NCI-H510A (cell line): ENCODE data around the gene NAPSA.
"Not testable (repeated sequence)": the region's sequence is repeated elsewhere in the genome, so short reads cannot be mapped to it uniquely, and the experiment has no call there.

Experiments used
- DNase-seq: peaks from one replicate; lab custom pipeline; 2025; lab: John Stamatoyannopoulos, UW

Gene NAPSA

DNA sequence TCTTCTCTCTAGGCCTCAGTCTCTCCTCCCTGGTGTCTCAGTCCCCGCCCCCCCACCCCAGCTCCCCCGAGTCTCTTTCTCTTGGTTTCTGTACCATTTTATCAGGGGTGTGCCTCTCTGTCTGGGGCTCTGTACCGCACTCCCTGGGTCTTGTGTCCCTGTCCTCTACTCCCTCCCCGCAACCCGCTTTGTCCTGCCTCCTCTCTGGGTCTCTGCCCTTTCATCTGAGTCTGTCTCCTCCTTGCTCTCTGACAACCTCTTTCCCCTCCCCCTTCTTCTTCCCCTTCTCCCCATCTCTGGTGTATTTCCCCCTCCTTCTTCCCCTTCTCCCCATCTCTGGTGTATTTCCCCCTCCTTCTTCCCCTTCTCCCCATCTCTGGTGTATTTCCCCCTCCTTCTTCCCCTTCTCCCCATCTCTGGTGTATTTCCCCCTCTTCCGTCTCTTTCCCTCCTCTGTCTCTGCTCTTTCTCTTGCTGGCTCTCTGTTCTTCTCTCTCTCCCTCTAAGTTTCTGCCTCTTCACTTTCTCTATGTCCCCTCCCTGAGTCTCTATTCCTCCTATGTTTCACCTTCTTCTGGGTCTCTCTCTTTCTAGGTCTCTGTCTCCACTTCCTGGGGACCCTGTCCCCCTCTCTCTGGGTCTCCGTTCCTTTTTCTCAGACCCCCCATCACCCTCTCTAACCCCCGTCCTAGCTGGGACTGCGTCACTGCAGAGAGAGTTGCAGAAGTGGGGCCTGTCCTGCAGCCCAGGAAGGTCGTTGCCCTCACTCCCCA is 34.0 kb downstream of the NAPSA start:
- DNase-seq: no peak

DNA sequence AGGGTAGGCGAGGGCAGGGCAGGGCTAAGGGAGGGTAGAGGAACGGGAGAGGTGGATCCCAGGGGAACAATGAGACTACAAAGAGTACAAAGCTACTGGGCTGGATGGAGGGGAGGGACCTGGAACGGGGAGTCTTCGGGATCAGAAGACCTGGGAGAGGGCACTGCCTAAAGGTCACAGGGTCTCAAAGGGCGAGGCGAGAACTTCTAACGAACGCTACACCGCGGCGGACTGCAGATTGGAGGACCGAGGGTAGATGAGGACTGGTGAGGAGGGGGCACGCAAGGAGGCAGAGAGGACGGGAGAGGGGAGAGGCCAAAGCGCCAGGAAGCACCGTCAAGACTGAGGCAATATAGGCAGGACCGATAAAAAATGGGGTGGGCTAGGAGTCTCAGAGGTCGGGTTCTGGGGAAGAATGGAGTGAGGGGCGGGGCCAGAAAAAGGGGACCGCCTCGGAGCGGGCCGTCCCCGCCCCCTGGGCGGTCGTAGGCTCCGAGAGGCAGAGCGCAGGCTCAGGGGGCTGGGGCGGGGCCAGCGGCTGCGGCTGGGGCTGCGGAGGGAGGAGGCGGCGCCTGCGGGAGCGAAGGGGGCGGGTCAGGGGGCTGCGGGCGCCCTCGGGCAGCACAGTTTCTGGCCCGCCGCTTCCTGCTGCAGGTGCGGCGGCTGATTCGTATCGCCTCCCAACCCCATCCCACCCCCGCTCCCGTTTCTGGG is 34.9 kb downstream of the NAPSA start:
- DNase-seq: peak; percentile 77

DNA sequence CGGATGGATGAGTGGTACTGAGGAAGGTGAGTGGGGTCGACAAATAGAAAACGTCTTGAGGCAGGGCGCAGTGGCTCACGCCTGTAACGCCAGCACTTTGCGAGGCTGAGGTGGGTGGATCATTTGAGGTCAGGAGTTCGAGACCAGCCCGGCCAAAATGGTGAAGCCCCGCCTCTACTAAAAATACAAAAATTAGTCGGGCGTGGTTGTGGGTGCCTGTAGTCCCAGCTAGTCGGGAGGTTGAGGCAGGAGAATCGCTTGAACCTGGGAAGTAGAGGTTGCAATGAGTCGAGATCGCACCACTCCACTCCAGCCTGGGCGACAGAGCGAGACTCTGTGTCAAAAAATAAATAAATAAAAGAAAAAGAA is 35.5 kb downstream of the NAPSA start:
- DNase-seq: not testable (repeated sequence)

DNA sequence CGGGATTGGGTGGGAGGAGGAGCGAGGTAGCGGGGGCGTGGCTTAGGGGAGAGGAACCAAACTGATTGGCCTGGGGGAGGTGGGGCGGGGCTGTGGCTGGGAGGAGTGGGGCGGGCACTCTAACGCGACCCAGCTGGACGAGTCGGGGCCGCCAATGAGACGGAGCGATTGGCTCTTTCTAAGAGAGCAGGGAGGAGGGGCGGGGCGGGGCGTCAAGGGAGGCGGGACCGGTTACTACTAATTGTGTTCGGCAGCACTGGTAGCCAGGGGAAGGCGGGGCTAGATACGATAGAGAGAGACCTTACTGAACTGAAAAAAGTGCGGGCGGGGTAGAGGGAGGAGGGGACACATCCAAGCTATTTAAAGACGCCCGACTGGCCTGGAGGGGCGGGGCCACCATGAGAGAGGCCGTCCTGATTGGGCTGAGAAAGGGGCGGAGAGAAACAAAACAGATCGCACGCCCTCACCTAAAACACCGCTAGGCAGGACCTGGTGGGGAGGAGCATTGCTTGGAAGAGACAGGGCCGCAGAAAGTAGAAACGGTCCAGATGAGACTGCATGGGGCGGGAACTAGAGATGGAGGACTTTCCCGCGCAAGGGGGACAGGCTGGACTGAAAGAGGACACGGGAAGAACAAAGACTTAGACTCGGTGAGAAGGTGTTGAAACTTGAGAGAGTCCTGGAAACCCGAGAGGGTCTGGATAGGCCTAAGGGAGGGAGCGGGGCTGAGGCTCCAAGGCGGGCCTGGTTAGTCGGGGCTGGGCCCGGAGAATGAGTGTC is 36.1 kb downstream of the NAPSA start, which contains the start of gene KCNC3:
Gene KCNC3 (minus strand): TSS at position 232 of the 780 bp plus-strand sequence. CDS start 295 bp downstream, outside the sequence.
- peak; percentile 98 for DNase-seq

DNA sequence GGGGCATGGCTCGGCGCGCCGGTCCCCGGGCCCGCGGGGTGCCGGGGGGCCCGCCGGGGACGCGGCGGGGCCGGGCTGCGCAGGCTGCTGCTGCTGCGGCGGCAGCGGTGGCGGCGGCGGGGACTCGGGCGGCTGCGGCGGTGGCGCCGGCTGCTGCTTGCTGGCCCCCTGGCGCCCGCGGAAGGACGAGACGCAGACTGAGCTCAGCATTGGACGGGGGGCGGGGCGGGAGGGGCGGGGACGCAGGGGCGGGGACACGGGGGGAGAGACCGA is 36.6 kb downstream of the NAPSA start:
- DNase-seq: no peak

DNA sequence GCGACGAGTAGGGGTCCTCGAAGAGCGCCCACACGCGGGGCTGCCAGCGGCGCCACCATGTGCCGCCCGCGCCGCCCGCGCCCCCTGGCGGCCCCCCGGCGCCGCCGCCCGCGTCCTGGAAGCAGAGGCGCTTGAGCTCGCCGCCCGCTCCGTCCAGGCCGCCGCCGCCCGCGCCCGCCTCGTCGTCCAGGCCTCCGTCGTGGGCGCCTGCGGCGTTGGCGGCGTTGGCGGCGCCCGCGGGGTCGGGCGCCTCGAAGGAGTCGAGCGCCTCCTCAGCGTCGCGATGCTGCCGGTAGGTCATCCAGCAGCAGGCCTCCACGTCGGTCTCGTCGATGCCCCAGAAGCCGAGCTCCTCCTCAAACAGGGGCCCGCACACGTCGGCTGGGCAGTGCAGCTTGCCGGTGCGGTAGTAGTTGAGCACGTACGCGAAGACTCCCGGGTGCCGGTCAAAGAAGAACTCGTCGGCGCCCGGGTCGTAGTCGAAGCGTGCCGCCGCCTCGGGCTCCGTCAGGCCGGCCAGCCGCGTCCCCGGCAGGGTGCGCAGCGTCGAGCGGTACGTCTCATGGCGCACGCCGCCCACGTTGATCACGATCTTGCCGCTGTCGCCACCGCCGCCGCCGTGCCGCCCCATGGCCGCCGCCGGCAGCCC is 37.1 kb downstream of the NAPSA start:
- no peak for DNase-seq

DNA sequence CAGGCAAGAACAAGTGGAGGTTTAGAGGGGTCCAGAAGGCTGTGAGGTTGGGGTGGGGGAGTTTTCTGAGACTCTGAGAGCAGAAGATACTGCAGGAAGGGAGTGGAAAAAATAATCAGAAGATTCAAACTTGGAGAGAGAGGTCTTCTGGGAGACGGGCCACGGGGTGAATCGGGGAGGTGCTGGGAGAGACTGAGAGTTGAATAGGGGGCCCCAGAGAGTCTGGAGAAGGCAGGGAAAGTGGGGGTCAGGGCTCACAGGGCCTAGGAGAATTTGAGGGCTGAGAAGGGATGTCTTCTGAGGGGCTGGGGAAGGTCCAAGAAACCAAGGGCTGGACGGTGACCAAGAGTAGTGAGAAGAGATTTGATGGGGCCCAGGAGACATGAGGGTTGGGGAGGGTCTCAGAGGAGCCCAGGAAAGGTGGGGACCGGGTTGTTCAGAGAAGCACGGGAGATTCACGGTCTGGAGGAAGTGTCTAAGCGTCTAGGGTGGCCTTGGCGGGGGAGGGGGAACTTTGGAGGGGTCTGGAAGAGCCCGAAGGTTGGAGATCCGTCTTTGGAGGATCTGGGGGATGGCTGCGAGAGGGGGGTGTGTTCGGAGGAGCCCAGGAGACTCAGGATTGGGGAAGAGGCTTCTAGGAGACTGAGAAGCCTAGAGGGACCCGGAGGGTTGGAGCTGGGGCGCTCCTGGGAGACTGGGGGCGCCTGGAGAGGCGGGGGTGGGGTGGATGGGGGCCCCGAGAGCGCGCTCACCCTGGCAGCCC is 37.8 kb downstream of the NAPSA start:
- no peak for DNase-seq

DNA sequence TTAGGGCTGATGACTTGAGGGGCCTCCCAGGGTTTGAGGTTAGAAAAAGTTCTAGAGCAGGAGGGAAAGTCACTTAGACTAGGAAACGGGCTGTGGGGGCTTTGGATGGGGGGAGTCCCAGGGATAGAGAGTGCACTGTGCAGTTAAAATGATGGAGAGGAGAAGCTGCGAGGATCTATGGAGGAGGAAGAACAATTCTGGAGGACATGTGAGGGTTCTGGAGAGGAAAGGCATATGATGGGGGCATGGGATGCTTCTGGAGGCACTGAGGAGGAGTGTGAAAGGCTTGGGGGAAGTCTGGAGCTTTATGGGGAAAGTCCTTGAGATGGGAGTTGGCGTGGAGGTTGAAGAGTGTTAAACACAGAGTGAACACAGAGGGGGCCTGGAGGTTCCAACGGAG is 38.4 kb downstream of the NAPSA start:
- DNase-seq: no peak

DNA sequence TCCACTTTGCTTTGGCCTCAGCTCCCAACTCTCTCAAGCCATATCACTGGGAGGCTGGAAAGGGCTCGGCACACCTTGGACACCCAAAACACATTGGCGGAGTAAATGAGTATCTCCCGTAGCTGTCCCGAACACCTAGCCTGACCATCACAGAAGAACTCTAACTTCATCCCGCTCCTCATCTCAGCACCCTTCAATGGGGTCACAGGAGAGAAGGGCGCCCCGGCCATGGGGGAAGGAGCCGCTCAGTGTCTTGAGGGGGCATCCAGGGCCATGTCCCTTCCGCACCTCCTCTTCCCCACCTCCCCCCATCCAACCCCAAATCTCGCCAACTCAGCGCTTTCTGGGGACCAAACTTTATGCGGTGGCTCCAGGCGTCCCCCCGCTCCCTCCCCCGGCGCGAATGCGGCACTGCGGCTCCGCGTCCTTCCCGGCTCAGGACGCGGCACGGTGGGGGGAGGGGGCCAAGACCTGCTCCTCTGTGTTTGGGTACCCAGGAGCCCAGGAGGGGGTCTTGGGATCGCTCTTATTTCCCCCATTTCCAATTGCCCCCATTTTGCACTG is 39.3 kb downstream of the NAPSA start:
- DNase-seq: no peak

DNA sequence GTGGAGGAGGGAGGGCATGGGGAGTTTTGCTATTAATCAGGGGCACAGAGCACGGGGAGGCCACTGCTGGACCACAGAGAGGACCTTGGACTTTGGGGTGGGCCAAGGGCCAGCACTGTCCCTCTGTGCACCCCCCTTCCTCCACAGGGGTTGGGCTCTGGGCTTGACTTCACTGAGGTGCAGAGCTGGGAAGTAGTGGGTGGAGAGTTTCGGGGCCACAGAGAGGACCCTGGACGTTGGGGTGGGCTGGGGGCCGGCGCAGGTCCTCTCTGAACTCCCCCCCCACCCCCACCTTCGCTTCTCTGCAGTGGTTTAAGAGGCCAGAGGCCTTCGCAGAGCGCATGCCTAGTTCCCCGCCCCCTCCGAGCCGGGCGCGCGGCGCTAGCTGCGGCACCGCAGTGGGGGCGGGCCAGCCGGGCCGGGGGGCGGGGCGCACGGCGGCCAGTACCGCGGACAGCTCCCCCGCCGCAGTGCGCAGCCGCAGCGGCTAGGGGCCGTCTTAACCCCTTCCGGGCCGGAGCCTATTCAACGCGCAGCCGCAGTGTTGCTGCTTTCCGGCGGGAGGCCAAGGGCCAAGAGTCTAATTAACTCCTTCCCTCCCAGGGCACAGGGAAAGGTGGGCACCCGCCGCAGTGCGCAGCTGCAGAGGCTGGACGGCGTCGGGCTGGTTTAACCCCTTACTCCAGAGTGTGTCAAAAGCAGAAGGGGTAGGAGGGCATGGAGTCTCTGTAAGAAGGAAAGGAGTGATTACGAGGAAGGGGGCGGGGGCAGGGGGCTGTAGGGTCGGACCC is 39.9 kb downstream of the NAPSA start:
- DNase-seq: peak; percentile 94

DNA sequence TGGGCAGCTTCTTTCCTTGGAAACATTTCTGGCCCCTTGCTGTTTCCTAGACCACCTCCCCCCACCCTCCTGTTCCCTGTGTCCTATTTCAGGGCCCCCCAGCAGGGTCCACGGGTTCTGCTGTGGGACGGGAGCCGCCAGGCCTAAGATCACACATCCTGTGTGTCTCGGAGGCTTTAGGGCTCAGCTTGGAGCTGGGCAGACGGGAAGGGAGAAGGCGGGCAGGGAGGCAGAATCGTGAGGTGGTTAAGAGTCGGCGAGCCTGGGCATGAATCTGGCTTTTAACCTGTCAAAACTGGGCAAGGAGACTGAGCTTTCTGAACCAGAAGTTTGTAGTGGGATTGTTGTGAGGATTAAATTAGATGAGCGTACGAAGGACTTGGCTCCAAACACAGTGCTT is 41.1 kb downstream of the NAPSA start:
- DNase-seq: no peak

DNA sequence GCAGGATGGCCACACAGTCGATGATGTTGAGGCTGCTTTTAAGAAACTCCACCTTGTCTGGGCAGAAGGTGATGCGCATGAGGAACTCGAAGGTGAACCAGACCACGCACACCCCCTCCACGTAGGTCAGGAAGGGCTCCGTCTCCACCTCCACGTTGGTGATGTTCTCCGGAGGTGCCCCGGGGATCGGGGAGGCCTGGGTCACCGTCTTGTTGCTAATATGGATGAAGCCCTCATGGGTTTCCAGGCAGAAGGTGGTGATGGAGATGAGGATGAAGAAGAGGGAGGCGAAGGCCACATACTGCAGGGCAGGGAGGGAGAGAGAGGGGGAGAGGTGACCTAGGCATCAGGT is 41.7 kb downstream of the NAPSA start:
- no peak for DNase-seq

DNA sequence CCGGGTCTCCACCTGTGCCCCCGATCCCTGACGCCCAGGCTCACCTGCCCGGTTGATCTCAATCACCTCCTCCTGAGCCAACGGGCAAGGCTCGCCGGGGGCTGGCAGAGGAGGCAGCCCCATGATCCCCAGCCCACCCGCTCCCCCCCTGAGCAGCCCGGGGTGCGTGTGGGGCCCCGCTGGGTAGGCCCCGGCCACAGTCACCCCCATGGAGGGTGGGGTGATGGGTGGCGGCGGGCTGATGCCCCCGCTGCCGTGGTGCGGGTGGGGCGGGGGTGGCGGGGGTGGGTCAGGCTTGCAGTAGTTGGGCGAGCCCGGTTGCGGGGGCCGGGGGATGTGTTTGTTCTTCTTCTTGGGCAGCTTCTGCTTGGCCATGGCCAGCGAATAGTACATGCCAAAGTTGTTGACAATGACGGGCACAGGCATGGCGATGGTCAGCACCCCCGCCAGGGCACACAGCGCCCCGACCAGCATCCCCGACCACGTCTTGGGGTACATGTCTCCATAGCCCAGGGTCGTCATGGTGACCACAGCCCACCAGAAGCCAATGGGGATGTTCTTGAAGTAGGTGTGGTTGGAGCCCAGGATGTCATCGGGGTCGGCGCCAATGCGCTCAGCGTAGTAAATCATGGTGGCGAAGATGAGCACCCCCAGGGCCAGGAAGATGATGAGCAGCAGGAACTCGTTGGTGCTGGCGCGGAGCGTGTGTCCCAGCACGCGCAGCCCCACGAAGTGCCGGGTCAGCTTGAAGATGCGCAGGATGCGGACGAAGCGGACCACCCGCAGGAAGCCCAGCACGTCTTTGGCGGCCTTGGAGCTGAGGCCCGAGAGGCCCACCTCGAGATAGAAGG is 42.3 kb downstream of the NAPSA start:
- DNase-seq: no peak

DNA sequence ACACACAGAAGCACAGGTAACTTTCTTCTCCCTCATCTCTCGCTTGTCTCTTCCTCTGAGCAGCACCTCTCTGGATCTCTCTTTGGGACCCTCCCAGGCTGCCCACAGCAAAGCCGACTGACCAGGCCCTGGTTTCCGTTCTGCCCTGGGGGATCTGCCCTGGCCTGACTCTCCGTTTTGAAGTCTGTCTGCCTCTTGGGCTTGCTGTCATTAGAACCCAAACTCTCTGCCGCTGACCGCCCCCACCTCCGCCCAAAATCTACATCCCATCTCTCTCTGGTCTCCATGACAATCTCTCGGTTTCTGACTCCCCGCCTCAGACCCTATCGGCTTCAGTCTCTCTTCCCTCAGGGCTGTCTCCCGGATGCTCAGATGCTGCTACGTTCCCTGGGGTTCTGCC is 43.2 kb downstream of the NAPSA start:
- no peak for DNase-seq

DNA sequence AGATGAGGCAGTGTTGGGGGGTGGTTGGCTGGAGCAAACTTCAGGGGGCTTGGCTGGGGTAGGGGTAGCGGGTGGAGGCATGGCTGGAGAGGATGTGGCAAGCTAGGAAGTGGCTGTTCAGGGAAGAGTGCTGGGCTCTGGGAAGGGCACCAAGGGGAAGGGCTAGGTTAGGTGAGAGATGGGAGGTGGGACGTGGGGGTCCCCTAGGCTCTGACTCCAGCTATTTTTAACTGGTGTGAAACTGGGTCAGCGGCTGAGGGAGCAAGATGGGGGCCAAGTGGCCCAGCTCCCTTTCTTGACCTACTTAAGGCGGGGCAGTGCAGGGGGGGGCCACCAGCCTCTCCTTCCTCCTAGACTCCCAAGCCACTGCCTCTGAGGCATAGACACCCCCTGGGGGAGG is 43.6 kb downstream of the NAPSA start:
- DNase-seq: no peak

DNA sequence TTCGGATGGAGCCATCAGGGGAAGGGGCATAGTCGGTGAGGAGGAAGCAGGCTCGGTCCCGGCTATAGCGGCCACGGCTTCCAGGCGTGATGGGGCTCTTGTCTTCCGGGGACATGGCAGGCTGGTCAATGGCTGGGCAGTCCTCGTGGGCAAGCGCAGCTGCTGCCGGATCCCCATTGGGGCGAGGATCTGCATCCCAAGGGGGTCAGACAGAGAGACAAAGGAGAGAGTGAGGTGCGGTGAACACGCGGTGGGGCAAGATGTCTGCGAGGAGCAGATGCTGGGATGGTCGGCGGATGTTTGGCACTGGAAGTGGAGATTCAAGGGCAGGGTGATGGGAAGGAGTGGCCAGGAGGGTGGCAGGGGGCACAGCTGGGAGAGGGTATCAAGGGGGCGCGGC is 44.8 kb downstream of the NAPSA start:
- DNase-seq: no peak

DNA sequence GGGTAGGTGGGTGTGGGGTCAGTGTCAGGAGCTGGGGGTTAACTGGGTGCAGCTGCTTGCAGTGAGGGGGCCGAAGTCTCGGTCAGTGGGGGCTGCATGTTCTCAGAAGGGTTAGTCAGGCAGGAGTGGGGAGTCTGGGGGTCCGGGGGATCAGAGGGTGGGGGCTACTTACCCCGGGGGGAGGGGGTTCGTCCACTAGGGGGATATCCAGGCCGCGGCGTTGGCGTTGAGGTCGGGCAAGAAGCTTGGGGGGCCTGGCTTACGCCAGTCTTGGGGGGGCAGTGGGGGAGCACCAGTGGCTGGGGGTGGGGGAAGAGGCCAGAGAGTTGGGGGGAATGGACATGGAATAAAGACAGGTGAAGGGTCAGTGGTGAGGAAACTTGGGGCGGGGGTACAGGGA is 45.4 kb downstream of the NAPSA start:
- no peak for DNase-seq

DNA sequence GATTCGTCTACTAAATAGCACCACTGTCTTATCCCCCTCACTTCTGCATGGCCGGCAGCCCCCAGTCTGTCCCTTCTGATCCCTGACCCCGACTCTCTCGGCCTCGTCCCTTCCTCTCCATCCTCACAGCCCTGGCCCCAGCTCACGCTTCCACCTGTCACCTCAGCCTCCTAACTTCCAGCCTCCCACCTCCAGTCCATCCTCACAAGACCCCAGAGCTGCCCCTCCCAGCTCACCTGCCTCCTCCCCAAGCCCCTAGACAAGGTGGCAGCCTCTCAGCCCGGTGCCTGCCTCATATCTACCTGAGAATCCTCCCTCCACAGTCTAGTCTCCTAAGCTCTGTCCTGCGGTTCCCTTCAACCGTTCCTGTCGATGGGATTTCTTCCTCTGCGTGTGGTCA is 46.3 kb downstream of the NAPSA start:
- DNase-seq: no peak

DNA sequence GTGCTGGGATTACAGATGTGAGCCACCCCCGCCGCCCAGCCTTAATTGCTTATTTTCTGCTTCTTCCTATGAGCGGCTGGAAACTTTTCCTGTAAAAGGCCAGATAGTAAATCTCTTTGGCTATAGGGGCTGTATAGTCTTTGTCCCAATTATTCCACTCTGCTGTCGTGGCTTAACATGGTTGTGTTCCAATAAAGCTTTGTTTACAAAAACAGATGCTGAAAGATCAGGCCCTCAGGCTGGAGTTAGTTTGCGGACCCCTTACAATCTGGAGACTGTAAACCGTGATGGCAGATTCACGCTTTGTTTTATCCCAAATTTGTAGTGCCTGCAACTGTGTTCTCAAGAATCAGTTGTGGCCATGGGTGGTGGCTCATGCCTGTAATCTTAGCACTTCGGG is 47.0 kb downstream of the NAPSA start:
- DNase-seq: no peak

DNA sequence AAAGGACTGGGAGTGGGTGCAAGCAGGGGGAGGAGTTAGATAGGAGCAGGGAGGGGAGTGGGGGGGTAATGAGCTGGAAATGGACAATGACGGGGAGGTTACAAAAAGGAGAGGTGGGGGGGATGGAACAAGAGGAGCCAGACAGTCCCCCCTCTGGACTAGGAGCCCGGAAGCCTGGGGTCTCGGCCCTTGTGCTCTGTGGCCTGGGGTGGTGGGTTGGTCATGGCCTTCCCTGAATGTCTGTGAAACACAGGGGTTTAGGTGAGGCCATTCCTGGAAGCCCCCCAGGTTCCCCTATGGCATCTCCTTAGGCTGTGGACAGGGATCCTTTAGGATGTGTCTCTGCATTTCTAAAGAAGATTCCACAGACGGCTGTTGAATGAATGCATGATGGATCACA is 48.3 kb downstream of the NAPSA start:
- no peak for DNase-seq
